Sigmoid colon (tissue), 7 donors: ENCODE results near the gene AGBL5. TPM values are rescaled to one million over a fixed set of nuclear protein-coding genes. Genes with fewer than 3 reads are reported as not detected.

Experiments
- DNase-seq: peaks from one replicate; pipeline ENCODE4 v3.0.0-alpha.2; 2019
- H3K27ac ChIP-seq, 4 donors: fragments of 200-600 bp; sonication (generic); one replicate each; pipeline ENCODE4 v1.5.1; 2016 to 2019; ENCODE audit warnings: mild to moderate bottlenecking in 1 of 4
- H3K27me3 ChIP-seq, 3 donors: fragments of 200-600 bp; sonication (generic); one replicate each; pipeline ENCODE4 v1.5.1; 2019; ENCODE audit warnings: mild to moderate bottlenecking in 1 of 3
- H3K36me3 ChIP-seq, 4 donors: fragments of 200-600 bp; sonication (generic); one replicate each; pipeline ENCODE4 v1.5.1; 2016 to 2019
- H3K4me1 ChIP-seq, 4 donors: fragments of 200-600 bp; sonication (generic); one replicate each; pipeline ENCODE4 v1.5.1; 2017 to 2019
- H3K4me3 ChIP-seq, 4 donors: fragments of 200-600 bp; sonication (generic); one replicate each; pipeline ENCODE4 v1.5.1; 2017 to 2019; ENCODE audit warnings: mild to moderate bottlenecking in 2 of 4, moderate library complexity in 1 of 4
- H3K9me3 ChIP-seq, 4 donors: fragments of 200-600 bp in 3 of 4; sonication (generic) in 3 of 4; one replicate each; pipeline versions ENCODE4 v1.5.1 to v1.6.1; 2013 to 2019
- EP300 ChIP-seq, 4 donors: sonication (generic); formaldehyde crosslinking; IDR thresholded peaks; one replicate each; pipeline ENCODE4 v1.6.1; 2017; ENCODE audit warnings: antibody characterized with exemption in 4 of 4
- POLR2A ChIP-seq, 2 donors: fragments of 450-650 bp; IDR thresholded peaks; one replicate each; pipeline ENCODE4 v1.6.1; 2016; ENCODE audit warnings: antibody characterized with exemption in 2 of 2, mild to moderate bottlenecking in 2 of 2, moderate library complexity in 2 of 2
- POLR2AphosphoS5 ChIP-seq, 4 donors: sonication (generic); formaldehyde crosslinking; IDR thresholded peaks; one replicate each; pipeline ENCODE4 v1.6.1; 2017; ENCODE audit warnings: antibody characterized with exemption in 4 of 4
- WGBS, 2 donors: extraction: QIAGEN DNeasy Blood & Tissue Kit; methylation state at CpG; one replicate each; pipeline ENCODE4 v1.1.7; 2013; 5-methylcytosine and 5-hydroxymethylcytosine counted together
- intact Hi-C: fragments of 100-400 bp; cut with DNase I; formaldehyde crosslinking; loops from one replicate; pipeline ENCODE4 v1.15.1; 2023
- polyA plus RNA-seq, 3 donors: library from polyadenylated mRNA; stranded (reverse); fragments of 200-250 nt; gene quantifications; one replicate each; pipeline ENCODE4 v1.2.3, GENCODE V29; 2013
- total RNA-seq, 4 donors: library from RNA; depleted of rRNA; stranded (reverse); fragments of >200 nt; gene quantifications; one replicate each; pipeline ENCODE4 v1.1.0, GENCODE V29; 2016
- TF ChIP-seq, protein P1 (sequence below), 4 experiments: fragments of 450-650 bp in 3 of 4; fragments of 200-600 bp in 1 of 4; IDR thresholded peaks; one replicate each; pipeline ENCODE4 v1.5.1; 2016 to 2019; ENCODE audit warnings: antibody characterized with exemption in 4 of 4, mild to moderate bottlenecking in 3 of 4, moderate library complexity in 2 of 4
- donor health status: healthy with polysubstance abuse.
- donor health status: Bipolar disorder and iron deficiency.
- donor health status: healthy.

AGBL5 gene
- total and polyA plus RNA-seq, 7 donors = 12.4 to 23.3 (median 16.8) TPM

DNA sequence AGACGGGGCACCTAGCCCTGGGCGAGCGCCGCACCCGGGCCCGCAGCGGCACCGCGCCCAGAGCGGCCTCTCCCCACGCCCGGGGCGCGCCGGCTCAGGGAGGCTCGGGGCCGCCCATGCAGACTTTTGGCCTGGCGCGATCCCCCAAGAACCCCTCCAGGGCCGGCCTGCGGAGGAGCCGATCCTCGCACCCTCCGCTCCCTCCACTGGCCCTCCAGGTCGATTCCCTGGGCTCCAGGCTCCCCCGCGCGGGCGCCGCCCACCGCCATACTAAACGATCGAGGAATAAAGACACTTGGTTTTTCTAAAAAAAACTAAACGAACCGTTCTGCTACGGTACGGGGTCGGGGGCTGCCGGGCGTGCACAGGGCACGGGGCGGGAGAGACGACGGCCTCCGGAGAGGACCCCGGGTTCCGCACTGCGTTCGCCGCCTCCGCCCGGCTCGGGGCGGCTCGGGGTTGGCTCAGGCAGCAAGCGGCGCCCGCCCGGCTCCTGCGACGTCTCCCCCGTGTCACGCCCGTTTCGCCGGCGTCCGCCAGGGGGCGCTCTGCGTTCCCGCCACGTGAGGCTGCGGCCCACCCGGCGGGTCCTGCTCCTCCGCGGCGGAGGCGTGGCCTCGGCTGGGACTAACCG is 34.7 kb downstream of the AGBL5 start:
- peak overlapping the region; percentile 88 to 98 (median 96) for H3K27ac ChIP-seq
- DNase-seq = peak; percentile 97
- peaks cover 0 to 62% (median 58%) of the 10 kb centered on the region in 4 donors for H3K4me1 ChIP-seq
- WGBS, 2 donors = 1% methylated on average over 81 of the region's 81 CpGs
- H3K4me3 ChIP-seq = peak overlapping the region; percentile 32 to 63 (median 55)
- TF ChIP-seq POLR2AphosphoS5 (IDR thresholded peaks at IDR 0.05) (peak; percentile 60 to 91 (median 78)), POLR2A (IDR thresholded peaks at IDR 0.05) (no peak), EP300 (IDR thresholded peaks at IDR 0.05) (no peak)
- TF ChIP-seq, protein P1, sequence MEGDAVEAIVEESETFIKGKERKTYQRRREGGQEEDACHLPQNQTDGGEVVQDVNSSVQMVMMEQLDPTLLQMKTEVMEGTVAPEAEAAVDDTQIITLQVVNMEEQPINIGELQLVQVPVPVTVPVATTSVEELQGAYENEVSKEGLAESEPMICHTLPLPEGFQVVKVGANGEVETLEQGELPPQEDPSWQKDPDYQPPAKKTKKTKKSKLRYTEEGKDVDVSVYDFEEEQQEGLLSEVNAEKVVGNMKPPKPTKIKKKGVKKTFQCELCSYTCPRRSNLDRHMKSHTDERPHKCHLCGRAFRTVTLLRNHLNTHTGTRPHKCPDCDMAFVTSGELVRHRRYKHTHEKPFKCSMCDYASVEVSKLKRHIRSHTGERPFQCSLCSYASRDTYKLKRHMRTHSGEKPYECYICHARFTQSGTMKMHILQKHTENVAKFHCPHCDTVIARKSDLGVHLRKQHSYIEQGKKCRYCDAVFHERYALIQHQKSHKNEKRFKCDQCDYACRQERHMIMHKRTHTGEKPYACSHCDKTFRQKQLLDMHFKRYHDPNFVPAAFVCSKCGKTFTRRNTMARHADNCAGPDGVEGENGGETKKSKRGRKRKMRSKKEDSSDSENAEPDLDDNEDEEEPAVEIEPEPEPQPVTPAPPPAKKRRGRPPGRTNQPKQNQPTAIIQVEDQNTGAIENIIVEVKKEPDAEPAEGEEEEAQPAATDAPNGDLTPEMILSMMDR (IDR thresholded peaks at IDR 0.05) = peak; percentile 47 to 88 (median 63)
- peaks cover 9 to 24% (median 15%) of the 10 kb centered on the region in 4 donors for H3K36me3 ChIP-seq
- intact Hi-C loops = loop anchor here (1.0 to 5.0 kb wide), 3 partner anchors 36 to 126 kb away; partner anchors contain the start of genes ATRAID, SLC5A6 and TMEM214
- H3K27me3 ChIP-seq = no peaks in the 10 kb centered on the region
- H3K9me3 ChIP-seq = no peaks in the 10 kb centered on the region

DNA sequence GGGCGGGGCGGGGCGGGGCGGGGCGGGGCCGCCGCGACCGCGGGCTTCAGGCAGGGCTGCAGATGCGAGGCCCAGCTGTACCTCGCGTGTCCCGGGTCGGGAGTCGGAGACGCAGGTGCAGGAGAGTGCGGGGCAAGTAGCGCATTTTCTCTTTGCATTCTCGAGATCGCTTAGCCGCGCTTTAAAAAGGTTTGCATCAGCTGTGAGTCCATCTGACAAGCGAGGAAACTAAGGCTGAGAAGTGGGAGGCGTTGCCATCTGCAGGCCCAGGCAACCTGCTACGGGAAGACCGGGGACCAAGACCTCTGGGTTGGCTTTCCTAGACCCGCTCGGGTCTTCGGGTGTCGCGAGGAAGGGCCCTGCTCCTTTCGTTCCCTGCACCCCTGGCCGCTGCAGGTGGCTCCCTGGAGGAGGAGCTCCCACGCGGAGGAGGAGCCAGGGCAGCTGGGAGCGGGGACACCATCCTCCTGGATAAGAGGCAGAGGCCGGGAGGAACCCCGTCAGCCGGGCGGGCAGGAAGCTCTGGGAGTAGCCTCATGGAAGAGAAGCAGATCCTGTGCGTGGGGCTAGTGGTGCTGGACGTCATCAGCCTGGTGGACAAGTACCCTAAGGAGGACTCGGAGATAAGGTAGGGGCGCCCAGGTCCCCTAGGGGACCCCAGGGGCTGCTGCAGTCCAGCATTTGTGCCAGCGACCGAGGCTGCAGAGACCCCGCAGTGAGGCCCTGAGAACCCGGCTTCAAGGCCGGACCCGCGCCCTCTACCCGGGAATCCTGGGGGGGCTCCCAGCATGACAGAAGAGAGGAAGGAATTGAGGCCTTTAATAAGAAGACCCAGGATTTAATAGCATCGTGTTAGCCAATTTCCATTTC is 35.5 kb downstream of the AGBL5 start, which contains the start of gene KHK:
Gene KHK (plus strand): TSS at position 49 of the 870 bp plus-strand sequence. CDS start 488 bp downstream, at position 537.
- H3K4me1 ChIP-seq = peaks cover 0 to 54% (median 50%) of the 10 kb centered on the region in 4 donors
- H3K36me3 ChIP-seq = peaks cover 7 to 20% (median 11%) of the 10 kb centered on the region in 4 donors
- peak within 1 kb of the TSS; percentile 46 to 63 (median 55) for H3K4me3 ChIP-seq
- H3K27me3 ChIP-seq = no peaks in the 10 kb centered on the region
- TF ChIP-seq EP300 (IDR thresholded peaks at IDR 0.05) (no peak), POLR2AphosphoS5 (IDR thresholded peaks at IDR 0.05) (peak in 2 of 4 donors; percentile 52 to 75), POLR2A (IDR thresholded peaks at IDR 0.05) (no peak)
- TF ChIP-seq, protein P1 (IDR thresholded peaks at IDR 0.05) = no peak
- H3K9me3 ChIP-seq = no peaks in the 10 kb centered on the region
- WGBS, 2 donors = 8 to 14% methylated on average over 54 of the region's 54 CpGs
- H3K27ac ChIP-seq = peak within 1 kb of the TSS; percentile 88 to 98 (median 96)
- DNase-seq = peak; percentile 88
- intact Hi-C loops = loop anchor here (1.0 to 5.0 kb wide), 3 partner anchors 37 to 125 kb away; partner anchors contain the start of genes ATRAID, SLC5A6 and TMEM214

DNA sequence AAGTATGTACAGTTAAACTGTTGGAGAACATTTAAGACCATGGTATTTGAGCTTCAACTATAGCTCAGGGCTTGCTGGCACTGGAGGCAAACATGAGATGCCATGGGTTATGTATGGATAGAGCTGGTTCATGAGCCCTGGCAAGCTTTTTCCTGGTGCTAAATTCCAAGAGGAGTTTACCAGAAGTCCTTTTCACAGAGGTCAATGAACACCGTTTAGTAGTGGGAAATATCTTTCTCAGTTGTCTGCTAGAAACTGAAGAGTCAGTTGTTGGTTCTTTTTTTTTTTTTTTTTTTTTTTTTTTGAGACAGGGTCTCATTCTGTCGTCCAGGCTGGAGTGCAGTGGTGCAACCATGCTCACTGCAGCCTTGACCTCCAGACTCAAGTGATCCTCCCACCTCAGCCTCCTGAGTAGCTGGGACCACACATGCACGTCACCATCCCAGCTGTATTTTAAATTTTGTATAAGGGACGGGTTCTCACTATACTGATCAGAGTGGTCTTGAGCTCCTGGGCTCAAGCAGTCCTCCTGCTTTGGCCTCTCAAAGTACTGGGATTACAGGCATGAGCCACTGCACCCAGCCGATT is 36.4 kb downstream of the AGBL5 start:
- intact Hi-C loops = loop anchor here (5.0 kb wide), 2 partner anchors 56 to 124 kb away; partner anchors contain the start of genes ATRAID, SLC5A6 and TMEM214

DNA sequence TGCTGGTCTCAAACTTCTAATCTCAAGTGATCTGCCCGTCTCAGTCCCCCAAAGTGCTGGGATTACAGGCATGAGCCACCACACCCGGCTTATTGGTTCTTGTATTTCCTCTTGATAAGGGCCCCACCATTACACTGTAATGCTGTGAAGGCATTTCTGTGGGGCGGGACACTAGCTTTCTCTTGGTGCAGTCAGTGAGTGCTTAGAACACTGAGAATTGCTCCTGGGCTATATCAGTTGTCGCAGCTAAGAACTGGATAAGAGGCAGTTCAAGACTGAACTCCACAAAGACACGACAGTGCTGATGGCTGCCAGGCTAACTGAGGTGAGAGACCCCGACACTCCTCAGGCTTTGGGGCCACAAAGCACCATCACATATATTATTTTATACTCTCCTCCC is 37.2 kb downstream of the AGBL5 start:
- WGBS, 2 donors = 56 to 88% methylated on average over 6 of the region's 6 CpGs
- Histone ChIP-seq H3K36me3 (peaks cover 0 to 3% (median 0%) of the 10 kb centered on the region in 4 donors), H3K9me3 (no peaks in the 10 kb centered on the region), H3K4me3 (no peak overlapping the region), H3K4me1 (peaks cover 0 to 38% (median 33%) of the 10 kb centered on the region in 4 donors), H3K27ac (no peak overlapping the region), H3K27me3 (no peaks in the 10 kb centered on the region)
- no peak for DNase-seq
- TF ChIP-seq POLR2A (IDR thresholded peaks at IDR 0.05) = no peak
- TF ChIP-seq, protein P1 (IDR thresholded peaks at IDR 0.05) = no peak
- TF ChIP-seq POLR2AphosphoS5 (IDR thresholded peaks at IDR 0.05) = no peak
- no peak for TF ChIP-seq EP300 (IDR thresholded peaks at IDR 0.05)
- intact Hi-C loops = loop anchor here (5.0 kb wide), 2 partner anchors 56 to 124 kb away; partner anchors contain the start of genes ATRAID, SLC5A6 and TMEM214

More for the DNA sequence above, 36.4 kb downstream of the AGBL5 start:
- Histone ChIP-seq H3K9me3 (no peaks in the 10 kb centered on the region), H3K27me3 (no peaks in the 10 kb centered on the region), H3K4me1 (peaks cover 0 to 45% (median 40%) of the 10 kb centered on the region in 4 donors), H3K27ac (no peak overlapping the region), H3K36me3 (peaks cover 0 to 10% (median 2%) of the 10 kb centered on the region in 4 donors), H3K4me3 (no peak overlapping the region)
- TF ChIP-seq EP300 (IDR thresholded peaks at IDR 0.05) (no peak), POLR2A (IDR thresholded peaks at IDR 0.05) (no peak), POLR2AphosphoS5 (IDR thresholded peaks at IDR 0.05) (no peak)
- TF ChIP-seq, protein P1 (IDR thresholded peaks at IDR 0.05) = no peak
- WGBS, 2 donors = 87 to 92% methylated on average over 5 of the region's 5 CpGs
- DNase-seq = no peak
